GM19023 (cell line): ENCODE data around the gene RAD9B.
"Not testable (repeated sequence)": the region's sequence is repeated elsewhere in the genome, so short reads cannot be mapped to it uniquely, and the experiment has no call there.

ENCODE experiments used
- ATAC-seq: cut with Tn5 transposase; IDR thresholded peaks from one replicate; pipeline ENCODE4 v1.9.1; 2021; ENCODE audit warnings: mild to moderate bottlenecking, moderate library complexity; ENCODE audit not compliant: unreplicated experiment

Gene RAD9B

DNA sequence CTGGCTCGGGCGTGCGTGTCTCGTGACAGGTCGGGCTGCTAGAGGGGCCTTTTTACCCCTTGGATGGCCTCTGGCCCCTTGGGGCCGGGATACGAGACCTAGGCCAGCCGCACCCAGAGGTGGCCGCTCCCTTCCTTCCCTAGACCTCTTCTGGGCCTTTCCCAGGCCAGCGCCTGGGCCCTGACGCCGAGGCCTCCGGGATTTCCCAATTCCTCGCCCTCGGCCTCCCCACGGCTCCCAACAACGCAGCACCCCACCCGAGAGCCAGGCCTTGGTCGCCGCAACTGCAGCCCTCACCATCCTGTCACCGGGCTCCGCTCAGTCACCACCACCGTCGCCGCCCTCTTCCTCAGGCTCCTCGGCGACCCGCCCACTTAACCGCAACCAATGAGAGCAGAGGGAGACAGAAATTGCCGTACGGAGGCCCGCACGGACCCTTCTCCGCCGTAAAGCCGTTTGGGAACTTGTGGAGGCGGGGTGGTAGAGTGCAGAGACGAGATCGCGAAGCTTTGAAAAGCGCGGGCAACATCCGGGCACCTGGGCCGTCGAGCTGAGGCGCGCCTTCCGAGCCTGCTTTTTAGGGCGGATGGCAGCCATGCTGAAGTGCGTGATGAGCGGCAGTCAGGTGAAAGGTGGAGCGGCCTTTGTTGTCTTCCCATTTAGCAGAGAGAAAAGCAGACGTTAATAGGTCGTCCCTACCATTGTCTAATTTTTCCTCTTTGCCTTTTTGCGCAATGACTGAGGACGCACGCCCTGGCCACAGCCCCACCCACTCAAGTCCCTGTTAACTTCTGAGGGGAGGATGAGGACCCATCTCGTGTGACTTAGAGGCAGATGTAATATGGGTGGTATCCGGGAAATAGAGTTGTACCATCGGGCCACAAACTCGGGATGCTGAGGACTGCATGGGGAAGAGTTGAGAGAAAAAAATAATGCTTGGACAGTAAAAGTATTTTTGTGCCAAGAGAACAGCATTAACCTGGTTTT is at the start of gene RAD9B, which contains the start of gene VPS29:
RAD9B (plus strand) TSS at position 580 of the 987 bp plus-strand sequence; CDS start at position 587, 7 bp downstream.
VPS29 (minus strand) TSS at position 360 of the 987 bp plus-strand sequence; CDS start at position 300, 60 bp downstream.
- peak; percentile 95 for ATAC-seq

DNA sequence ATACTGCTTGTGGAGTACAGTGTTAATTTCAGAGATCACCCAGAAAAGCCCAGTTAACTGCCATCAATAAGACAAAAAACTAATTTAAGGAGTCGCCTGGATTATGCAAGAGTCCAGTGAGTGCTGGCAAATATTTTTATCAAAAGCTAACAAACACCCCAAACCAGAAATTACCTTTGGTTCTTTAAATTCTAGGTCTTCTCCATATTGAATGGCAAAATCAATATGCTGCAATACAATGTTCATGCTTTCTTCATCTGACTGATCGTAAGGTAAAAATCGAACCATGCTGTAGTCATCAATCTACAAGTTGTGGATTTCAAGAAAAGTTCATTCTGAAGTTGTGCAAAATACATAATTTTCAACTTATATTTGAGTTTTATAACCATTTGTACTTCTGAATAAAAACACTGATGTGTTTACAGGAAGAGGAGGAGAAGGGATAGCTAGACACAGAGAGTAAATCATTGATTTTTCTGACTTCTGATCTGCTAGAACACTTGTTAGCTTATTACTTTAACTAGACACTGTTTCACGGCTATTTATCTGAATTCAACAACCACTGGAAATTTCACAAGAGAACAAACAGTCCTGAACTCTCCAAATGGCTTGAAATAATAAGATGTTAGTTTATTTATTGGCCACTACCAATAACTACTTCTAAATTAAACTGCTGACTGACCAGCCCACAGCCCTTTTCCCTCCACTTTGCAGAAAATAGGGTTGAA is 48.4 kb upstream of the RAD9B start:
- ATAC-seq, result no peak

DNA sequence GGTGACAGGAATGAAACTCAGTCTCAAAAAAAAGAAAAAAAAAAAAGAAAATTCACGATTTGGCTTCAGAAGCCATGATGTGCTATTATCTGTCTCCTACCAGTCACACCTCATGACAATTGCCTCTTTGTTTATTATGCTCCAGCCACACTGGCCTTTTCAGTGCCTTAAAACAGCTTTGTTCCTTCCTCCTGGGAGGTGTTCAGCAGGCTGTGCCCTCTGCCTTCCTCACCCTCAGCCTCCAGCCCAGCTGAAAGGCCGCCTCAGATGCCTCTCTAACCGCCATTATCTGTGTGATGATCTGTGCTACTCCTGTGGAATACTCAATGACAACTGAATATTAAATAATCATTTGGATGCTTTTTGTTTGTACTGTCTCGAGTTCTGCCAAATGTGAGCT is 43.4 kb upstream of the RAD9B start:
- ATAC-seq, result no peak

DNA sequence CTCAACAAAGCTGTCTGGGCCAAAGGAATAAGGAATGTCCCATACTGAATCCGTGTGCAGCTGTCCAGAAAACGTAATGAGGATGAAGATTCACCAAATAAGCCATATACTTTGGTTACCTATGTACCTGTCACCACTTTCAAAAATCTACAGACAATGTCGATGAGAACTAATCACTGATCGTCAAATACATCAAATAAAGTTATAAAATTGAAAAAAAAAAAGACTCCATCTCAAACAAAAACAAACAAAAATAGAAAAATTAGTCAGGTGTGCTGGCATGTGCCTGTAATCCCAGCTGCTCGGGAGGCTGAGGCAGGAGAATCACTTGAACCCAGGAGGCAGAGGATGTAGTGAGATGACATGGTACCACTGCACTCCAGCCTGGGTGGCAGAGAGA is 40.9 kb upstream of the RAD9B start:
- not testable (repeated sequence) for ATAC-seq

DNA sequence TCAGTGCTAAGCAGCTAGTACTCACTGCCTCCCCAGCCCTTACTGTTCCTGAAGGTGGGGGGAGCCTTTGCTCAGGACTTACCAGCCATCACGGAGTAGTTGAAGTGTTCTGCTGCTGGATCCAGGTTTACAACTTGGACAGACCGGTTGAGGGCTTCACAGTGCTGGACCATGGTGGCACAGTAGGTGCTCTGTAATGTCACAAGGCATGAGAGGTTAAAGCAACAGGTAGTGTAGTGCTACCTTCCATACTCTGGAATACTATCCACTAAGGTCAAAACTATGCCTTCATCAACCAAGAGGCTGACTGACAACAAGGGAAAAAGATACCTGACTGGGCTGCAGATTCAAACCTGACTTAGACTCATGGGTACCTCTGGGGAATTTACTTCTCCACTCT is 37.1 kb upstream of the RAD9B start:
- no peak for ATAC-seq

DNA sequence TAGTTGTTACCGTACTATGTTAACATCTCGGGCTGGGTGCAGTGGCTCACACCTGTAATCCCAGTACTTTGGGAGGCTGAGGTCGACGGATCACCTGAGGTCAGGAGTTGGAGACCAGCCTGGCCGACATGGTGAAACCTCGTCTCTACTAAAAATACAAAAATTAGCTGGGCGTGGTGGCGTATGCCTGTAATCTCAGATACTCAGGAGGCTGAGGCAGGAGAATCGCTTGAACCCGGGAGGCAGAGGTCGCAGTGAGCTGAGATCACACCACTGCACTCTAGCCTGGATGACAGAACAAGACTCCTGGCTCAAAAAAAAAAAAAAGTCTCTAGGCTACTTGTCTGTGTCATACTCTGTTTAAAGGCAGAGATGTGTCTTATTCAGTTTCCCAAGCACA is 36.4 kb upstream of the RAD9B start:
- ATAC-seq, result not testable (repeated sequence)

DNA sequence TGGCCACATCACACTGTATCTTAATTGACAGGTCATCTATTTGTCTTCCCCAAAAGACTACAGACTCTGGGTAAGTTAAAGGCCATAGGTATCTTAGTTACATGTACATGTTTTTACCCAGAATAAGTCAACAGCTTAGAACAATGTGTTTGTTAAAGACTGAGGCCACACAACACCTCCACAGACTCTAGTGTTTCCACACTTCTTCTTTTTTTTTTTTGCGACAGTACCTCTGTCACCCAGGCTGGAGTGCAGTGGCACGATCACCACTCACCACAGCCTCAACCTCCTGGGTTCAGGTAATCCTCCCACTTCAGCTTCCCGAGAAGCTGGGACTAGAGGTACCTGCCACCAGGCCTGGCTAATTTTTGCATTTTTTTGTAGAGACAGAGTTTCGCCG is 35.3 kb upstream of the RAD9B start:
- ATAC-seq, result no peak

DNA sequence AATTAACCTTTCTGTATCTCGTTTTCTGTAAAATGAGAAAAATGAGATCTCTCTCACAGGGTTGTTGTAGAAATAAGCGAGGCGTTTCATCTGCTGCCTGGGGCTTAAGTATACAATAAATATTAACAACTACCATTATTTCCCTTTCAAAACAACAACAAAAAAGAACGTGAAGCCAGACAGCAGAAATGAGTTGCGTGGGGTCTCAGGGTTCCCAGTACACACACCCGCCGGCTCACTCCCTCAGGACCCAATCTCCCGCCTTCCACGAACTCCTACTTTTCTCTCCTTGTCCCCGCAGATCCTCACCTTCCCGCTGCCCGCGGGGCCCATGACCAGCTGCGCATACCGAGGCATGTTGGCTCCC is 34.3 kb upstream of the RAD9B start:
- no peak for ATAC-seq

DNA sequence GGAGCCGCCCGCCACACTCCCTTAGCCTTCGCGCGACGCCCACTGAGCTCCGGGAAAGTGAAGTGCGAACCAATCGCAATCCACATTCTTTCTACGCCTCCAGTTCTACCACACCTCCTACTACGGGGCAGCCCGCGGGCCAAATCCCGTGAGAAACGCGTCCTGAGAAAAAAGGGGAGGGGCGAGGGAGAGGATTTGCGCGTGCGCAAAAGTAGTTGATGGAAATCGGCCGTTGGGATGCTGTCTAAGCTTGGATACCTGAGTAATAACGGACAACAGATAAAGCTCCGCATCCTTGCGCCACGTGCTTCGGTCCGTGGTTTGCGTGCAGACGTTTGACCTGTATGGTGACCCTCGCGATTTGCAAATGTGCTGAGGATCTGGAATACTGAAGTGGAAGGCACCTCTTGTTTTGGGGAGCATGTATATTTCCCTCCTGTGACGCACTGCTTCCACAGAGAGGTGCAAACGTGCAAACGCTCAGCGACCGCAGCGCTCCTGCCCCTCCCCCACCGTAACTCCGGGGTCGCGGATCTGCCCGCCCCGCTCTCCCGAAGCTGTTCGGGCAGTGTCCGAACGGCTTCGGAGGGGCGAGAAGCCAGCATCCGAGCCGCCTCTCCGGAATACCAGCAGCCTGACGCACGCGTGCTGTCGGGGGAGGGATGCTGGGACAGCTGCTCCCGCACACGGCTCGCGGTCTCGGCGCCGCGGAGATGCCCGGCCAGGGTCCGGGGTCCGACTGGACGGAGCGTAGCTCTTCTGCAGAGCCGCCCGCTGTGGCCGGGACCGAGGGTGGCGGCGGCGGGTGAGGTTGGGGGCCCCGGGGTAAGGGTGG is 33.7 kb upstream of the RAD9B start, which contains the start of the genes FAM216A and GPN3:
FAM216A (plus strand) TSS at position 632 of the 835 bp plus-strand sequence; CDS start at position 663, 31 bp downstream.
GPN3 (minus strand) TSS at position 44 of the 835 bp plus-strand sequence. CDS start 54 bp downstream, outside the sequence.
- peak; percentile 67 for ATAC-seq

DNA sequence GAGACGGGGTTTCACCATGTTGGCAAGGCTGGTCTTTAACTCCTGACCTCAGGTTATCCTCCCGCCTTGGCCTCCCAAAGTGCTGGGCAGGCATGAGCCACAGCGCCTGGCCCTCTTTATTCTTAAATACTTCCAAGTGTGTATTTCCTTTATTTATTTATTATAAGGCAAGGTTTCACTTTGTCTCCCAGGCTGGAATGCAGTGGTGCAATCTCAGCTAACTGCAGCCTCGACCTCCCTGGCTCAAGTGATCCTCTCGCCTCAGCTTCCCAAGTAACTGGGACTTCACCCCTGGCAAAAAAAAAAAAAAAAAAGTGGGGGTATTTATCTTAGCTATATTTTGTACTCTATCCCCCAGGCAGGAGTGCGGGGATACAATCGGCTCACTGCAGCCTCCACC is 26.7 kb upstream of the RAD9B start:
- ATAC-seq, result no peak

DNA sequence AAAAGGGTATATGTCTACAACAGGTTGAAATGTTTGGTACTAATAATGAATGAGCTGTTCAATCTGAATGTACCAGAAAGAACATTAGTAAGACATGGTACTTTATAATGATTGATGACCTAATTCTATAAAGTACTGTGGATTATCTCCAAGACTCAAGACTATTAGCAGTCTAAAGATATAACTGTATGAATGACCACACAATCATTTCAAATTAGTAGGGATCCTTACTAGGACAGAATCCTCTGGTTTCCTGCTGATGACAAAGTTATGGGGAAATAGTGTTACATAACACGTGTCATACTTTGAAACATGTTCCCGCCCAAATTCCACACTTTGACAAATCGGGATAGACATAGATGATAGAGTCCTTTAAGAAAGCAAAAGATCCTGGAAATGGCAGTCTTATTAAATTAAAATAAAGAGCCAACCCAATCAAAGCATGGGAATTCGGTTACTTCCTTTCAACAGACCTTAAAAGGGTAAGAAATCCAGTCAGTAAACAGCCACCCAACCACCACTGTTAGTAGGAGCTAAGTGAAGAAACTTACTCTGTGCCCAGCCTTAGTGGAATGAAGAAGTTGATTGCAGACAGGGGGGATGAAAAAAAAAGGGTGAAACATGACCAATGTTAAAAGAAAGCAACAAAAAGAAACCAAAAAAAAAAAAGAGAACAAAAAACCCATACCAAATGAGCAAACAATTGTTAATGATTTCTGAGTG is 3.0 kb upstream of the RAD9B start:
- no peak for ATAC-seq

DNA sequence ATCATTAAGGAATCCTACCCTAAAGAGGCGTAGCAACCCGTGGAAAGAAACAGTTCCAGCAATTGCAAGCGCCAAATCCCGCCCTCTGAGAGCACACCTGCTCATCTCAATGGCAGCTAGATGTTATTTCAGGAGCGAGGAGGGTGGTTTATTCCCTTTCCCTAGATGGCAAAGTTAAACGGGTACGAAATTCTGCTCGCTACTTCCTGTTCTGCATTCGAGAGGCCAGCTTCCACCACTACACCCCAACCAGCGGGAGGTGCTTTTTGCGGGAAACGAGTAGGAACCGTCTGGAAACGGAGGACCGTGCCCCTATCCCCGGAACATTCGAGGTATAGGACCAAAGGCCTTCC is 756 bp upstream of the RAD9B start:
- peak; percentile 3 for ATAC-seq

DNA sequence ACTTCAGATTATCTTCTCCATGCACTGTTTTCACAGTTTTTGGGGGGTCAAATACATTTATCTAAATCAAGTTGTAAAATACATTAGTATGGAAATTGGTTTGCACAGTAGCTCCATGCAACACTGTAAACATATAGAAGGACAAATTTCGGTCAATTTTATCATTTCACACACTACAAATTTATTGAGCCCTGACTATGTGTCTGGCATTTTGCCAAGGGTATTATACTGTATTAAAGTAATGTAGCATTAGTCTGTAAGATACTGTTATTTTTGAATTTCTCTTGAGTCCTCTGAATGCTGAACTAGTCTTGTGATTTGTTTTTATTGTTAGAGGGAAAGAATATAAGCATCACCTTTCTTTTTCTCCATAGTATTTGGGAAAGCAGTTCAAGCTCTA is 1.3 kb downstream of the RAD9B start:
- no peak for ATAC-seq

DNA sequence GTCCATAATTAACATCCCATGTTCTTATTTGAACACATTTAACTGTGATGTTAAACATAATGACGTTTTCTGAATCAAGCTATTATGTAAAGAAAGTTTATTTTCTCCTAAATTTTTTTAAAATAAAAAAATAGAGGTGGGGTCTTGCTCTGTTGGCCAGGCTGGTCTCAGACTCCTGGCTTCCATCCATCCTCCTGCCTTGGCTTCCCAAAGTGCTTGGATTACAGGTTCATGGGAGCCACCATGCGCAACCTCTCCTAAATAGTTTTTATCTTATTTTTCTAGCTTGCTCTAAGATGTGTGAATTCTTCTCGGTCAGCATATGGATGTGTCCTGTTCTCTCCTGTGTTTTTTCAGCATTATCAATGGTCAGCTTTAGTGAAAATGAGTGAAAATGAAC is 3.2 kb downstream of the RAD9B start:
- no peak for ATAC-seq

DNA sequence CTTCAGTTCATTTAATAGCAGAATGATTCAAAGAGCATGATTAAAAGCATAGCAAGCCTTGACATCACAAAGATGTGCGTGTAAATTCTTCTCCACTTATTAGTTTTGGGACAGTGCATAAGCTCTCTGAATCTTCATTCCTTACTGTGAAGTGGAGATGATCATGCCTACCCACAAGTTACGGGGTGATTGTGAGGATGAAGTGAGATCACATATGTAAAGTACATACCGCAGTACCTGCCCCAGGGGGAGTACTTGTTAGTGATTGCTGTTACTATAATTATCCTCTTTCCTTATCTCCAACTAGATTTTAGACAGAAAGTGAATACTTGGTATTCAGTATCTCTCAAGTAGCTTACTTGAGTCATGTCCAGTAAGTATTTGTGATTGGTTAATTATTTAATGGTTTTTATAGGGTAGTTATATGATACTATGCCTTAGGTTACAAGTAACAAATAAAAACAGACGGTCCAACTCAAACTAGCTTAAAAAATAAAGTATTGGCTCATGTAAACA is 6.0 kb downstream of the RAD9B start:
- no peak for ATAC-seq

DNA sequence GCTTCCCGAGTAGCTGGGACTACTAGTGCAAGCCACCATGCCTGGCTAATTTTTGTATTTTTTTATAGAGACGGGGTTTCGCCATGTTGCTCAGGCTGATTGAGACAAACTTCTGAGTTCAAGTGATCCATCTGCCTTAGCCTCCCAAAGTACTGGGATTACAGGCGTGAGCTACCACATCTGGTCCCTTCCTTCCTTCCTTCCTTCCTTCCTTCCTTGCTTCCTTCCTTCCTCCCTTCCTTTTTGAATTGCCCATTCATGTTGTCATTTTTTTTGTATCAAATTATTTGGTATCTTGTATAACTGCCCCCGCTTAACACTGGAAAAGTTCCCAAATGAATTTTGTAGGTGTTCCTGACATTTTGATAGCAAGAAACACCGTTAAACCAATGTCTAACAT is 11.7 kb downstream of the RAD9B start:
- no peak for ATAC-seq

DNA sequence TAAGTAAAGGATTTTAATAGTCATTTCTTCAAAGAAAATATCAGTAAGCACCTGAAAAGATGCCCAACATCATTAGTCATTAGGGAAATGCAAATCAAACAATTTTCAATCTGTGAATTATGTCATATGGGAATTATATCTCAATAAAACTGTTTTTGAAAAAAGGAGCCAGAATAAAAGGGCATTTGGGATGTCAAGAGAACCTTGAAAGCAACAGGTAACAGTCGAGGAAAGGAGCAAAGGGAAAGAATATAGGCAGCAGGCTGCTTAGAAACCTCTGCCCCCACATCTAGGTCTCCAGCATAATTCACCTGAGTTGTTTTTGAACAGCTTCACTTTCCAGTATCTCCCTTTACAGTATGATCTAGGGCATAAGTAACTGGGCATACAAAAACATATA is 12.2 kb downstream of the RAD9B start:
- ATAC-seq, result no peak

DNA sequence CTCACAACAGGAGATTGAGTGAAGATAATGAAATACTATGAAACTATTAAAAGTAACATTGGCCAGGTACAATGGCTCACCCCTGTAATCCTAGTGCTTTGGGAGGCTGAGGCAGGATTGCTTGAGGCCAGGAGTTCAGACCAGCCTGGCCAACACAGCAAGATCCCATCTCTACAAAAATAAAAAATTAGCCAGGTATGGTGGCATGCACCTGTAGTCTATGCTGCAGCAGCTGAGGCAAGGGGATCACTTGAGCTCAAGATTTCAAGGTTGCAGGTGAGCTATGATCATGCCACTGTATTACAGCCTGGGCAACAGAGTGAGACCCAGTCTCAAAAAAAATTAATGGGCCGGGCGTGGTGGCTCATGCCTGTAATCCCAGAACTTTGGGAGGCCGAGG is 14.9 kb downstream of the RAD9B start:
- no peak for ATAC-seq

DNA sequence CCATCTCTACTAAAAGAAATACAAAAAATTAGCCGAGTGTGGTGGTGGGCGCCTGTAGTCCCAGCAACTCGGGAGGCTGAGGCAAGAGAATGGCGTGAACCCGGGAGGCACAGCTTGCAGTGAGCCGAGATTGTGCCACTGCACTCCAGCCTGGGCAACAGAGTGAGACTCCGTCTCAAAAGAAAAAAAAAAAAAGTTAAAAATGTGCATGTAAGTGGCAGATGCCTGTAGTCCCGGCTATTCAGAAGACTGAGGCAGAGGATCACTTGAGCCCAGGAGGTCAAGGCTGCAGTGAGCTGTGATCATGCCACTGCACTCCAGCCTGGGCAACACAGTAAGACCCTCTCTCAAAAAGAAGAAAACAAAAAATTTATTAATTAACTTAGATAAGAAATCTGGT is 15.9 kb downstream of the RAD9B start:
- ATAC-seq, result not testable (repeated sequence)
